ENCODE results near the gene STK24. TPM values are rescaled to one million over a fixed set of nuclear protein-coding genes. Genes with fewer than 3 reads are reported as not detected.

The STK24 gene
- total RNA-seq, 1 donor from 2014 or later: 92.3 TPM

- peak overlapping the region; percentile 89 for H3K27ac Mint-ChIP-seq (ENCODE audit: unreplicated experiment)
- TF ChIP-seq CTCF (IDR thresholded peaks at IDR 0.05; ENCODE audit: unreplicated experiment): no peak
- peaks cover 7% of the 10 kb centered on the region for H3K27me3 Mint-ChIP-seq (ENCODE audit: unreplicated experiment)
- no peak overlapping the region for H3K4me3 Mint-ChIP-seq (ENCODE audit: unreplicated experiment)
- H3K9me3 Mint-ChIP-seq (ENCODE audit: unreplicated experiment): no peaks in the 10 kb centered on the region
- no peaks in the 10 kb centered on the region for H3K36me3 Mint-ChIP-seq (ENCODE audit: low read depth, unreplicated experiment)
- H3K4me1 Mint-ChIP-seq (ENCODE audit: unreplicated experiment): peaks cover 68% of the 10 kb centered on the region
- DNase-seq (ENCODE audit: low spot score): no peak
These were observed 70.1 kb downstream of the STK24 start for GRCh38 chr13:98506728-98507230.

- Mint-ChIP-seq H3K4me3 (ENCODE audit: unreplicated experiment) (no peak overlapping the region), H3K4me1 (ENCODE audit: unreplicated experiment) (peaks cover 68% of the 10 kb centered on the region), H3K27ac (ENCODE audit: unreplicated experiment) (peak overlapping the region; percentile 67), H3K27me3 (ENCODE audit: unreplicated experiment) (peaks cover 7% of the 10 kb centered on the region), H3K9me3 (ENCODE audit: unreplicated experiment) (no peaks in the 10 kb centered on the region), H3K36me3 (ENCODE audit: low read depth, unreplicated experiment) (no peaks in the 10 kb centered on the region)
- DNase-seq (ENCODE audit: low spot score): no peak
- TF ChIP-seq CTCF (IDR thresholded peaks at IDR 0.05; ENCODE audit: unreplicated experiment): no peak
These were observed 70.6 kb downstream of the STK24 start for GRCh38 chr13:98506322-98506721.

GRCh38 chr13:98505217-98505616 is 71.7 kb downstream of the STK24 start:
- H3K27ac Mint-ChIP-seq (ENCODE audit: unreplicated experiment): peak overlapping the region; percentile 7
- H3K9me3 Mint-ChIP-seq (ENCODE audit: unreplicated experiment): no peaks in the 10 kb centered on the region
- peaks cover 70% of the 10 kb centered on the region for H3K4me1 Mint-ChIP-seq (ENCODE audit: unreplicated experiment)
- H3K27me3 Mint-ChIP-seq (ENCODE audit: unreplicated experiment): peaks cover 7% of the 10 kb centered on the region
- no peak for DNase-seq (ENCODE audit: low spot score)
- TF ChIP-seq CTCF (IDR thresholded peaks at IDR 0.05; ENCODE audit: unreplicated experiment): no peak
- no peak overlapping the region for H3K4me3 Mint-ChIP-seq (ENCODE audit: unreplicated experiment)
- H3K36me3 Mint-ChIP-seq (ENCODE audit: low read depth, unreplicated experiment): peaks cover 2% of the 10 kb centered on the region

GRCh38 chr13:98504371-98504963 is 72.4 kb downstream of the STK24 start:
- Mint-ChIP-seq H3K27ac (ENCODE audit: unreplicated experiment) (no peak overlapping the region), H3K4me1 (ENCODE audit: unreplicated experiment) (peaks cover 65% of the 10 kb centered on the region), H3K27me3 (ENCODE audit: unreplicated experiment) (peaks cover 7% of the 10 kb centered on the region), H3K36me3 (ENCODE audit: low read depth, unreplicated experiment) (peaks cover 7% of the 10 kb centered on the region), H3K4me3 (ENCODE audit: unreplicated experiment) (no peak overlapping the region), H3K9me3 (ENCODE audit: unreplicated experiment) (no peaks in the 10 kb centered on the region)
- TF ChIP-seq CTCF (IDR thresholded peaks at IDR 0.05; ENCODE audit: unreplicated experiment): no peak
- no peak for DNase-seq (ENCODE audit: low spot score)

- Mint-ChIP-seq H3K4me1 (ENCODE audit: unreplicated experiment) (peaks cover 60% of the 10 kb centered on the region), H3K27me3 (ENCODE audit: unreplicated experiment) (peaks cover 7% of the 10 kb centered on the region), H3K27ac (ENCODE audit: unreplicated experiment) (peak overlapping the region; percentile 19), H3K9me3 (ENCODE audit: unreplicated experiment) (no peaks in the 10 kb centered on the region), H3K4me3 (ENCODE audit: unreplicated experiment) (no peak overlapping the region), H3K36me3 (ENCODE audit: low read depth, unreplicated experiment) (peaks cover 7% of the 10 kb centered on the region)
- TF ChIP-seq CTCF (IDR thresholded peaks at IDR 0.05; ENCODE audit: unreplicated experiment): no peak
- no peak for DNase-seq (ENCODE audit: low spot score)
These were observed 72.9 kb downstream of the STK24 start for GRCh38 chr13:98504029-98504351.

All from endothelial cell (in vitro differentiated cells).